Esophagus squamous epithelium (tissue), 4 donors: ENCODE data around the gene CDKL2.

ENCODE experiments used
- POLR2A ChIP-seq, 4 donors: fragments of 450-650 bp; IDR thresholded peaks; one replicate each; pipeline ENCODE4 v1.6.1; 2017; ENCODE audit warnings: antibody characterized with exemption in 4 of 4, mild to moderate bottlenecking in 4 of 4, moderate library complexity in 3 of 4
- TF ChIP-seq, protein P1 (sequence below), 6 experiments: fragments of 450-650 bp in 4 of 6; fragments of 200-600 bp in 2 of 6; sonication (generic) in 2 of 6; IDR thresholded peaks; one replicate each; pipeline ENCODE4 v1.5.1; 2016 to 2019; ENCODE audit warnings: antibody characterized with exemption in 6 of 6, mild to moderate bottlenecking in 4 of 6, moderate library complexity in 4 of 6

DNA sequence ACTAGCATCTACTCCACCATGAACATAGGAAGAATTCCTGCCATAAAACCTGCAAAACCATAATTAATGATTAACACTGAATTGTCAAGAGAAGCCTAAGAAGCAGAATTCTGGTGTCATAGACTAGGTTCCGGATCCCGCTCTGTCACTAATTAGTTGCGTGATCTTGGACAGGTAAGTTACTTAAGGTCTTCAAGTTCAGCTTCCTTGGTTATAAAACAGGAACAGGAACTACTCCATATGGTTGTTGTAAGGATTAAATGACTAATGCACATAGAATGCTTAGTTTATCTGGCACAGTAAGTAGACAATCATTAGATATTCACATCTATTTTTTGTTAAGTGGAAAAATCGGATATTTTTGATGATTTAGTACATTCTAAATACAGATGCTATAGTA, 28.5 kb upstream of the CDKL2 start:
- TF ChIP-seq POLR2A (IDR thresholded peaks at IDR 0.05) = no peak
- TF ChIP-seq, protein P1, sequence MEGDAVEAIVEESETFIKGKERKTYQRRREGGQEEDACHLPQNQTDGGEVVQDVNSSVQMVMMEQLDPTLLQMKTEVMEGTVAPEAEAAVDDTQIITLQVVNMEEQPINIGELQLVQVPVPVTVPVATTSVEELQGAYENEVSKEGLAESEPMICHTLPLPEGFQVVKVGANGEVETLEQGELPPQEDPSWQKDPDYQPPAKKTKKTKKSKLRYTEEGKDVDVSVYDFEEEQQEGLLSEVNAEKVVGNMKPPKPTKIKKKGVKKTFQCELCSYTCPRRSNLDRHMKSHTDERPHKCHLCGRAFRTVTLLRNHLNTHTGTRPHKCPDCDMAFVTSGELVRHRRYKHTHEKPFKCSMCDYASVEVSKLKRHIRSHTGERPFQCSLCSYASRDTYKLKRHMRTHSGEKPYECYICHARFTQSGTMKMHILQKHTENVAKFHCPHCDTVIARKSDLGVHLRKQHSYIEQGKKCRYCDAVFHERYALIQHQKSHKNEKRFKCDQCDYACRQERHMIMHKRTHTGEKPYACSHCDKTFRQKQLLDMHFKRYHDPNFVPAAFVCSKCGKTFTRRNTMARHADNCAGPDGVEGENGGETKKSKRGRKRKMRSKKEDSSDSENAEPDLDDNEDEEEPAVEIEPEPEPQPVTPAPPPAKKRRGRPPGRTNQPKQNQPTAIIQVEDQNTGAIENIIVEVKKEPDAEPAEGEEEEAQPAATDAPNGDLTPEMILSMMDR (IDR thresholded peaks at IDR 0.05) = no peak
